ENCODE results near the gene RUVBL1.

DNA sequence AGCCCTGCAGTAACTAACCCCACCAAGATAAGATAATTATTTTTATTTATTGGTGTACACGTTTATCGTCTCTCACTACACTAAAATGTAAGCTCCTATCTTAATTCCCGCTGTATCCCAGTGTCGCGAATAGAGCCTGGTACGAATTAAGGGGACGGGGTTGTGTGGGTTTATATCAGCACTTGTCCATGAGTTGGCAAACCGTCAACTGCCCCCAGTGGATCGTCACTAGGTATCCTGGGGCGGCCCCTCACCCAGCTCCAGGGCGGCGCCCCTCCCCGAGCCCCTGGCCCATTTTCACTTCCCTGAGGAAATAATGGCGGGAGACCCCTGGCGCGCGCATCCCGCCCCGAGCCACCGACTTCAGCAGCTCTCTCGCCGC, 465 bp downstream of the RUVBL1 start:
- no peak for TF ChIP-seq POLR2A (IDR thresholded peaks at IDR 0.05; ENCODE audit: low read depth, low read length)
- no peak for TF ChIP-seq POLR2AphosphoS5 (IDR thresholded peaks at IDR 0.05; ENCODE audit: low read depth, low read length)

Measured in GM12892 (cell line).